Measurements from ENCODE around the gene RASA3.

GRCh38 chr13:114056205-114057013, 76.0 kb downstream of the RASA3 start:
- TF ChIP-seq CTCF (IDR thresholded peaks at IDR 0.05; ENCODE audit: low read length), result no peak
- no peak for TF ChIP-seq EZH2 (optimal IDR thresholded peaks at IDR 0.05; ENCODE audit: low read depth, low read length)

Data from MM.1S (cell line).